NCI-H1092 treated with DMSO at 0.1 percent for 48 hours (cell line): ENCODE results near the gene ERBB4.

ENCODE experiments used
- DNase-seq: peaks from one replicate; lab custom pipeline; 2025; lab: John Stamatoyannopoulos, UW

The ERBB4 gene

GRCh38 chr2:212428681-212429478, 109.7 kb downstream of the ERBB4 start:
- DNase-seq = no peak

GRCh38 chr2:212427638-212428037, 111.0 kb downstream of the ERBB4 start:
- DNase-seq = no peak

GRCh38 chr2:212426637-212427412, 111.8 kb downstream of the ERBB4 start:
- DNase-seq = no peak

- DNase-seq = no peak
Measured at GRCh38 chr2:212424082-212424481, 114.5 kb downstream of the ERBB4 start.

- DNase-seq = no peak
Measured at GRCh38 chr2:212423089-212423488, 115.5 kb downstream of the ERBB4 start.

GRCh38 chr2:212421556-212422334, 116.9 kb downstream of the ERBB4 start:
- no peak for DNase-seq

- no peak for DNase-seq
Measured at GRCh38 chr2:212416086-212416485, 122.5 kb downstream of the ERBB4 start.

GRCh38 chr2:212414767-212415211, 123.8 kb downstream of the ERBB4 start:
- no peak for DNase-seq

- DNase-seq = no peak
Measured at GRCh38 chr2:212409560-212409959, 129.0 kb downstream of the ERBB4 start.

- no peak for DNase-seq
Measured at GRCh38 chr2:212408524-212408923, 130.1 kb downstream of the ERBB4 start.

- no peak for DNase-seq
Measured at GRCh38 chr2:212406716-212407115, 131.9 kb downstream of the ERBB4 start.

- no peak for DNase-seq
Measured at GRCh38 chr2:212402316-212402715, 136.3 kb downstream of the ERBB4 start.

GRCh38 chr2:212398316-212398715, 140.3 kb downstream of the ERBB4 start:
- DNase-seq = no peak

- DNase-seq = no peak
Measured at GRCh38 chr2:212392544-212392943, 146.1 kb downstream of the ERBB4 start.

GRCh38 chr2:212392043-212392442, 146.6 kb downstream of the ERBB4 start:
- DNase-seq = no peak

GRCh38 chr2:212387146-212387545, 151.5 kb downstream of the ERBB4 start:
- no peak for DNase-seq

GRCh38 chr2:212385241-212385640, 153.4 kb downstream of the ERBB4 start:
- no peak for DNase-seq

- no peak for DNase-seq
Measured at GRCh38 chr2:212384027-212384426, 154.6 kb downstream of the ERBB4 start.

GRCh38 chr2:212381428-212382102, 157.0 kb downstream of the ERBB4 start:
- DNase-seq = no peak

- no peak for DNase-seq
Measured at GRCh38 chr2:212379103-212379502, 159.5 kb downstream of the ERBB4 start.

GRCh38 chr2:212367431-212367830, 171.2 kb downstream of the ERBB4 start:
- DNase-seq = no peak
